Hematopoietic multipotent progenitor cell treated with erythropoietin and hydrocortisone succinate and interleukin-3 and kit ligand, for 17 days (in vitro differentiated cells): ENCODE data around the gene TNFAIP8L1.
"Not testable (repeated sequence)": the region's sequence is repeated elsewhere in the genome, so short reads cannot be mapped to it uniquely, and the experiment has no call there.

Source experiments
- DNase-seq: peaks from one replicate; pipeline ENCODE4 v3.0.0-alpha.2; 2015; ENCODE audit warnings: low spot score

Gene TNFAIP8L1

GRCh38 chr19:4638828-4639530, at the start of gene TNFAIP8L1:
Gene TNFAIP8L1, plus strand, starts transcription at chr19:4639516. Its CDS starts 12,354 bp downstream, at chr19:4651870.
- DNase-seq = peak; percentile 98

DNA sequence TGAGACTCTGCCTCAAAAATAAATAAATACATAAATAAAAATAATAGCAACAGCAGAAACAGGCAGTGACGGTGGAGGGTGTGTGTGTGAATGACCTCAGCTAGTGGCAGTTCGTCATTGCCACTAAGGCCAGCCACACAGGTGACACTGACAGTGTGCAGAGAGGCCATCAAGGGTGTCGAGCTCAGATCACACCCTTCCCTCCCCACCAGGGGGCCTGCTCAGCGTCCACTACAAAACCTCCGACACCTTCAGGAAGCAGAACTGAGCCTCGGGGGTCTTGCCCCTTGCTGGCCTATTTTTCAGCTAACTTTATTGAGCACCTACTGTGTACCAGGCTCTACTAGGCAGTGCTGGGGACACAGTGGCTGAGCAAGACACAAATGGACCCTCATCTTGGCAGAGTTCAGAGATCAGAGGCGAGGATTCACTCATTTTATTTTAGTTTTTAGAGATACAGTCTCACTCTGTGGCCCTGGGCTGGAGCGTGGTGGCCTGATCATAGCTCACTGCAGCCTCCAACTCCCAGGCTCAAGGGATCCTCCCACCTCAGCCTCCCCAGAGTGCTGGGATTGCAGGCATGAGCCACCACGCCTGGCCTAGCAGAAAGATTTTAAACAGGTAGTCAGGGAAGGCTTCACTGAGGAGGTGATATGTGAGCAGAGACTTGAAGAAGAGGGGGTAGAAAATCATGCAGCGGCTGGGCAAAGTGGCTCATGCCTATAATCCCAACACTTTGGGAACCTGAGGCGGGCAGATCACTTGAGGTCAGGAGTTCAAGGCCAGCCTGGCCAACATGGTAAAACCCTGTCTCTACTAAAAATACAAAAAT, 49.5 kb upstream of the TNFAIP8L1 start:
- no peak for DNase-seq

- no peak for DNase-seq
These were observed 48.8 kb upstream of the TNFAIP8L1 start for GRCh38 chr19:4590559-4590958.

- no peak for DNase-seq
These were observed 48.0 kb upstream of the TNFAIP8L1 start for GRCh38 chr19:4591320-4591719.

- DNase-seq = no peak
These were observed 46.9 kb upstream of the TNFAIP8L1 start for GRCh38 chr19:4592445-4592844.

DNA sequence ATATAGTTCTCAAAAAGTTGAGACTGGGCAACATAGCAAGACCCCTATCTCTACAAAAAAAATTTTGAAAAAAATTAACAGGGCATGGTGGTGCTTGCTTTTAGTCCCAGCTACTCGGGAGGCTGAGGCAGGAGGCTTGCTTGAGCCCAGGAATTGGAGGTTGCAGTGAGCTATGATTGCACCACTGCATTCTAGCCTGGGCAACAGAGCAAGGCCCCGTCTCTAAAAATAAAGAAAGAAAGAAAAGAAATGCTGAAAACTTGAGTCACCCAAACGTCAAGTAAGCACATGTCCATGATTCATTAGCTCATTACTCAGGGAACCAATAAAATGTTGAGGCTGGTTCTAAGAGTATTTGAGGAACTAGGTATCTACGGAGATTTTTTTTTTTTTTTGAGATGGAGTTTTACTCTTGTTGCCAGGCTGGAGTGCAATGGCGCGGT, 45.9 kb upstream of the TNFAIP8L1 start:
- DNase-seq = no peak

DNA sequence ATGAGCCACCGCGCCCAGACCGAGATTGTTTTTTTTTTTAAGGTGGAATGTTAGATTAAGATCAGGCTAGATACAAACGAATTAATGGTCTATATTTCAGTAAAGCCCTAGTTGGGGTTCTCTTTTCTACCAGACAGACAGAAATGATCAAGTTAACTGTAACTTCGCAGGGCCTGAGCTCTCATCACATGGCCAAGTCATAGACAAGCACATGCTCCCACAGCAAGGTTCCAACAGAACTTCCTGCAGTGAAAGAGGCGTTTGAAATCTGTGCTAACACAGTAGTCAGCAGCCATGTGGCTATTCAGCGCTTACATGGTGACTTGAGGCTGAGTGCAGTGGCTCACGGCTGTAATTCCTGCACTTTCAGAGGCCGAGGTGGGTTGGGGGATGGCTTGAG, 45.1 kb upstream of the TNFAIP8L1 start:
- no peak for DNase-seq

- DNase-seq = not testable (repeated sequence)
These were observed 44.2 kb upstream of the TNFAIP8L1 start for GRCh38 chr19:4595158-4595557.

- no peak for DNase-seq
These were observed 43.0 kb upstream of the TNFAIP8L1 start for GRCh38 chr19:4596033-4596904.

DNA sequence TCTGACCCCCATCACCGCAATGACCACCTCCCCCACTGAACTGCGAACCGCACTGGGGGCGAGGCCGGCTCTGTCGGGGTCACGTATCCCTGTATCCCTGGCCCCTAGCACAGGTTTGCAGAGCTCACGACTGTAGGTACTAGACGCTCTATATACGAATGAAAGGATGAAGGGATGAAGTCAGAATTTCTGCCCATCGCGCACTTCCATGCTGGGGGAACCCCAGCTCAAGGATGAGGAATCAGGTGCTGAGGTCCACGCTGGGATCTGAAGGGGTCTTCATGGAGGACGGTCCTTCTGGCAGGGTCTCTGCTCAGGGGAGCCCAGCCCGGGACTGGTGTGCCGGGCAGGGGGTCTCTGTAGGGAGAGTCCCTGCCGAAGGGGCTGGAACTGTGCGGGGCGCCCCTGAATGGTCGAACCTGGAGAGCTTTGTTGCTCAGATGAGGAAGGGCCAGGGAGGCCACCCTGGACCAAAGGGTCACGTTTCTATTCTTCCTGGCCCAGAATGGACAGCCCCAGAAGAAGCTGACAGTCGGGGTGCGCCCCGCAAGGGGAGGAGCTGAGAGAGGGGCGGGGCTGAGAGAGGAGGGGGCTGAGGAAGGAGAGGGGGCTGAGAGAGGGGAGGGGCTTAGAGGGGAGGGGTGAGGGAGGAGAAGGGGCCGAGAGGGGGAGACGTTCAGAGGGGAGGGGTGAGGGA, 41.9 kb upstream of the TNFAIP8L1 start:
- DNase-seq = no peak

DNA sequence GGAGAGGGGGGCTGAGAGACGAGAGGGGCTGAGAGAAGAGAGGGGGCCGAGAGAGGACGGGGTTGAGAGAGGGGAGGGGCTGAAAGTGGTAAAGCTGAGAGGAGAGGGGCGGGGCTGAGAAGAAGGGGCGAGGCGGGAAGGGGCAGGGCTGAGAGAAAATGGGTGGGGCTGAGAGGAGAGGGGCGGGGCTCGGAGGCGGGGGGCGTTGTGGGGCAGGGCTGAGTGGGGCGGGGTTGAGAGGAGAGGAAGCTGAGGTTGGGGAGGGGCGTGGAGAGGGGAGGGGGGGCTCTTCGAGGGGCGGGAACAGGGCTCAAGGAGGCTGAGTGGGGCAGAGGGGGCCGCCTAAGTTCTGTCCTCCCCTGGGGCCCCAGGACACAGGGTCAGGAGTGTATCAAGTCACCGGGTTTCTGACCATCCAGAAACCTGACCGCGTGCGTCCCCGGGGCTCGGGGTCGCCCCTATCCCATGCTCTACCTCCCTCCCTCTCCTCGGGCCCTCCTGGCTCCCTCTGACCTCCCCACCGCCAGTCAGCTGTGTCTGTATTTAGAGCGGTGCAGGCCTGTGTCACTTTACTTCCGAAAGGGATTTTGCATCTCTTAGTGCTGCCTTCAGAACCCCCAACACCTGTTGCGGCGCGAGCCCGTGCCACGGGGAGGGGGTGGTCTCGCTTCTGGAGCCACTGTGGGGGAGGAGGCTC, 41.2 kb upstream of the TNFAIP8L1 start:
- DNase-seq = no peak

- DNase-seq = no peak
These were observed 40.6 kb upstream of the TNFAIP8L1 start for GRCh38 chr19:4598712-4599111.

- no peak for DNase-seq
These were observed 39.2 kb upstream of the TNFAIP8L1 start for GRCh38 chr19:4600082-4600481.

DNA sequence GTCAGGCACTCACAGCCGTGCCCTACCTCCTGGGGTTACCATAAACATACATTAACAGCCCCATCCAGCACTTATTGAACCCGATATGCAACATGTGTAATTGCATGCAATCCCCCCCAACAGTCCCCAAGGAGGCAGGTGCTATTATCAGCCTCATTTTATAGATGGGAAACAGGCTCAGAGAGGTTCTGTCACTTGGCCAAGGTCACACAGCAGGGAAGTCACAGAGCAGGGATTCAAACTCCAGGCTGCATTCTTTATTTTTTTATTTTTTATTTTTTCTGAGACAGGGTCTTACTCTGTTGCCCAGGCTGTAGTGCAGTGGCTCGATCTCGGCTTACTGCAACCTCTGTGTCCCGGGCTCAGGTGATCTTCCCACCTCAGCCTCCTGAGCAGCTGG, 38.4 kb upstream of the TNFAIP8L1 start:
- no peak for DNase-seq

DNA sequence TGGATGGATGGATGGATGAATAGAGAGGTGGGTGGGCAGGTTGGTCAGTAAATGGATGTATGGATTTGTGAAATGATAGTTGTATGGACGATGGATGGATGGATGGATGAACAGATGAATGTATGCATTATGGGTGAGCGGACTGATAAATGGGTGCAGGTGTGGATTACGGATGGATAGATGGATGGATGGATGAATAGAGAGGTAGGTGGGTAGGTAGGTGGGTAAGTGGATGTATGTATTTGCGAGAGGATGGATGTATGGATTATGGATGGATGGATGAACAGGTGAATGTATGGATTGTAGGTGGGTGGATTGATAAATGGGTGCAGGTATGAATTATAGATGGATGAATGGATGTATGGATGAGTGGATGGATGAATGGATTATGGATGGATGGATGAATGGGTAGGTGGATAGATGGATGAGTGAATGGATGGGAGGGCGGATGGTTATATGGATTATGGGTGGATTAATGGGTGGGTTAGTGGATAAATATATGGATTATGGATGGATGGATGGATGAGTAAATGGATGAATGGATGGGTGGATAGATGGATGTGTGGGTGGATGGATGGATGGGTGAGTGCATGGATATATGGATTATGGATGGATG, 37.0 kb upstream of the TNFAIP8L1 start:
- no peak for DNase-seq

GRCh38 chr19:4602915-4603314, 36.4 kb upstream of the TNFAIP8L1 start:
- DNase-seq = no peak

DNA sequence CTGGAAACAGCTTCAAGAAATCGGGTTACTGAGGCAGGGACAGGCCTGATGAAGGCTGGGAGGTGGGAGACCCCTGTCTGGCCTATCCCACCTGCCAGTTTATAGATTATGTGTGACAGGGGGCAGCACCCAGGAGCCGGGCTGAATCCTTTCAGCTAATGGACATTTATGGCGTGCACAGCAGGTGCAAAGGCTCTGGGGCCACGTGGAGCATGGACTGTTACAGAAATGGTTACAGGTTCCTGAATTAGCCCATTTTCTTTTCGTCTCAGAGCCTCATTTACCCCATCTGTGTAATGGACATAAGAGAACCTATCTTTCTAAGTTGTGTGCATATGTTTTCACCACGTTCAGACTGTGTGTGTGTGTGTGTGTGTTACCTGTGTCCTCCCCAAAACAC, 34.4 kb upstream of the TNFAIP8L1 start:
- no peak for DNase-seq

GRCh38 chr19:4606181-4606580, 33.1 kb upstream of the TNFAIP8L1 start:
- no peak for DNase-seq

DNA sequence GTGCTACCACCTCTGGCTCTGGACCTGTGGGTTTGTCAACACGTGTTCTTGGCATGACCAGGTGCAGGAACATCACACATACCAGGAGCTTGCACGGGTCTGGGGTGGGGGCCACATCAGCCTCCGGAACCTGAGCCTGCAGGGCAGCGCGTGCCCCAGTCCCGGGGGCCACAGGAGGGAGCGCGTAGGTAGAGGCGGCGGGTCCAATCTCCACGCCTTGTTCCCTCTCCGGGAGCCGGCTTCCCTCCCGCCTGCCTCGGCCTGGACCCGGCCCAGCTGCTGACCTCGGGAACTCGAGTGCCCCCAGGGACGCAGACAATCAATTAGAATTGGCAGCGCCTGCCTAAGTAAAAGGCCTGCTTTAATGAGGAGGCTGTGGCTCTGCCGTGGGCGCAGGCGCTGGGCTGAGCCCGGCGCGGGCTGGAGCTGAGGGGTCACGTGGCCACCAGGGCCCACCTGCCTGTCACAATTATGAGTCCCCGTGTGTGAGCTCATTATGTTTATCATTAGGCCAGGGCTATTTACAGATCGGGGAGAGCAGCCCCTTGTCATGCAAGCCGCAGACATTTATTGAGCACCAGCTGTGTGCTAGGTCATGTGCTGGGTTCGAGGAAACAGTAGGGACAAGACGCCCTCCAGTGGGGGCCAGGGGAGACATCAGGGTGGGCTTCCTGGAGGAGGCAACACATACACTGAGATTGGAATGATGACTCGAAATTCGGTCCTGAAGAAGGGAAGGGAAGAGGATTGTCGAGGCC, 32.2 kb upstream of the TNFAIP8L1 start:
- no peak for DNase-seq
